Common myeloid progenitor, CD34-positive (primary cell): Measurements from ENCODE around the gene NFIA.

ENCODE experiments used
- CTCF ChIA-PET: fragments of 350-600 bp; sonication (Branson Sonifier 250); formaldehyde crosslinking; loops from one replicate; lab custom pipeline; 2021; ENCODE audit warnings: antibody characterized with exemption; lab: Charles Lee
- POLR2A ChIA-PET: fragments of 350-600 bp; sonication (Branson Sonifier 250); formaldehyde crosslinking; loops from one replicate; lab custom pipeline; 2021; ENCODE audit warnings: antibody characterized with exemption; lab: Charles Lee
- DNase-seq, 3 donors: peaks; one replicate each; pipeline versions ENCODE4 v3.0.0 to v3.0.0-alpha.2; 2013
- H3K27ac ChIP-seq, 2 experiments: 1 replicate in 1 of 2; 2 replicates in 1 of 2; pipeline ENCODE4 v1.7.0; 2013; ENCODE audit warnings: inconsistent platforms in 2 of 2, low read length in 2 of 2, mild to moderate bottlenecking in 2 of 2, low read depth in 1 of 2, moderate library complexity in 1 of 2; ENCODE audit not compliant: severe bottlenecking in 2 of 2, insufficient read depth in 1 of 2, poor library complexity in 1 of 2
- H3K27me3 ChIP-seq, 5 experiments: replicated peaks in 2 of 5; 1 replicate in 3 of 5; 2 replicates in 2 of 5; pipeline versions ENCODE4 v1.6.1 to v1.7.0; 2013; ENCODE audit warnings: low read length in 4 of 5, mild to moderate bottlenecking in 2 of 5, moderate library complexity in 2 of 5, inconsistent platforms in 1 of 5; ENCODE audit not compliant: insufficient read depth in 5 of 5, control insufficient read depth in 4 of 5
- H3K36me3 ChIP-seq, 4 experiments: 1 replicate in 2 of 4; 2 replicates in 2 of 4; pipeline versions ENCODE4 v1.6.1 to v1.7.0; 2013; ENCODE audit warnings: low read length in 3 of 4, control low read depth in 1 of 4, mild to moderate bottlenecking in 1 of 4; ENCODE audit not compliant: control insufficient read depth in 4 of 4, insufficient read depth in 4 of 4
- H3K4me1 ChIP-seq, 4 experiments: 1 replicate in 3 of 4; 2 replicates in 1 of 4; pipeline versions ENCODE4 v1.6.1 to v1.7.1; 2013; ENCODE audit warnings: low read length in 3 of 4, mild to moderate bottlenecking in 3 of 4, control low read depth in 1 of 4, inconsistent platforms in 1 of 4, moderate library complexity in 1 of 4; ENCODE audit not compliant: control insufficient read depth in 4 of 4, insufficient read depth in 4 of 4; ENCODE audit errors: control extremely low read depth in 1 of 4
- H3K4me3 ChIP-seq, 7 experiments: 1 replicate in 4 of 7; 2 replicates in 3 of 7; pipeline versions ENCODE4 v1.5.1 to v1.7.0; 2013; ENCODE audit warnings: mild to moderate bottlenecking in 7 of 7, low read length in 6 of 7, moderate library complexity in 6 of 7, inconsistent platforms in 2 of 7, low read depth in 2 of 7, control low read depth in 1 of 7; ENCODE audit not compliant: insufficient read depth in 4 of 7, control insufficient read depth in 1 of 7; ENCODE audit errors: extremely low read depth in 1 of 7
- H3K9me3 ChIP-seq, 5 experiments: 1 replicate in 4 of 5; 2 replicates in 1 of 5; pipeline versions ENCODE4 v1.6.1 to v1.7.1; 2013; ENCODE audit warnings: low read length in 4 of 5, mild to moderate bottlenecking in 2 of 5, inconsistent platforms in 1 of 5, low read depth in 1 of 5, moderate library complexity in 1 of 5; ENCODE audit not compliant: control insufficient read depth in 4 of 5, insufficient read depth in 2 of 5; ENCODE audit errors: control extremely low read depth in 1 of 5
- WGBS: methylation state at CpG from one replicate; pipeline ENCODE4 v1.1.5; 2013; ENCODE audit not compliant: insufficient coverage; 5-methylcytosine and 5-hydroxymethylcytosine counted together

The NFIA gene

DNA sequence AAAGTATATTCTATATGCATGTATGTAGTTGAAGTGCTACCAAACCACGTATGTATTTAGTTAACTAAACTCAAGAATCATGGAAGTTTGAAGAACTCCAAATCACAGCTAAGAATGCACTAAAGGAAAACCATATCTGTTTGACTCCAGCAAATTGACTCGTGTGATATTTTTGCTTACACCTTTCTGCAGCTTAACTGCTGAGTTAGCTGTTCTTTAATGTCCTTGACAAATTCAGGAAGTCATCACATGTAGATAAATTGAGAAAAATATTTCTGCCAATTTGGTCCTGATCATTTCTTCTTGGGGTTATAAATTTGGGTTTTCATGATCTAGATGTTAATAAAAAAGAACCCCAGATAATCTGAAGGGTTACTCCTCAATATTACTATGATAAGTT is 83.0 kb downstream of the NFIA start:
- WGBS: 80% methylated on average over 1 of the region's 2 CpGs
- H3K4me3 ChIP-seq: no peak overlapping the region
- H3K4me1 ChIP-seq: peaks cover 0 to 4% (median 2%) of the 10 kb centered on the region in 4 experiments
- H3K9me3 ChIP-seq: no peaks in the 10 kb centered on the region
- H3K36me3 ChIP-seq: no peaks in the 10 kb centered on the region
- ChIA-PET CTCF (no interaction called here), POLR2A (no interaction called here)
- H3K27me3 ChIP-seq: no peaks in the 10 kb centered on the region
- no peak for DNase-seq
- no peak overlapping the region for H3K27ac ChIP-seq

DNA sequence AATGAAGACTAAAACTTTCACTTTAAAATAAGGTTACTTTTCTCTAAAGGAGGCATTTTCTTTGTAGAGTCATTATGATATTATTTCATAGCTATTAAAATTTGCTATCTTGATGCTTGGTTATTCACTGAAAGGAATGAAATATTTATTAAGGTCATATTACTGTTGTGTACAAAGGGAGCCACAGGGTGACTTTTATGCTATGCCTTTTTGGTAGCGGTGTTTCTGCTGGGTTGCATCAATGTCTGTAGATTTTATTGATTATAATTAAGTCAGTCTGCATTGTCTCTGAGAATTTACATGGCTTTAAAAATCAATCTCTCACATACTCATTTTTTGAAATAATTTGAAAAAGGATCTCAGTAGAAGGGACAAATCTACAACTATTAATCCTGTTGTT is 84.9 kb downstream of the NFIA start:
- peaks cover 0 to 12% (median 5%) of the 10 kb centered on the region in 4 experiments for H3K4me1 ChIP-seq
- H3K9me3 ChIP-seq: no peaks in the 10 kb centered on the region
- no peak overlapping the region for H3K27ac ChIP-seq
- no CpG with 5 or more reads among the region's 1 CpG for WGBS
- CTCF ChIA-PET: interaction anchor here (0.6 to 1.9 kb wide), 6 partner anchors 10 to 599 kb away, joined by 3 to 8 read pairs (median 3); no protein-coding TSS in a partner anchor
- no peak for DNase-seq
- H3K27me3 ChIP-seq: no peaks in the 10 kb centered on the region
- POLR2A ChIA-PET: interaction anchor here (0.5 kb wide), 1 partner anchor 42 kb away, joined by 3 read pairs; no protein-coding TSS in a partner anchor
- H3K36me3 ChIP-seq: no peaks in the 10 kb centered on the region
- no peak overlapping the region for H3K4me3 ChIP-seq

DNA sequence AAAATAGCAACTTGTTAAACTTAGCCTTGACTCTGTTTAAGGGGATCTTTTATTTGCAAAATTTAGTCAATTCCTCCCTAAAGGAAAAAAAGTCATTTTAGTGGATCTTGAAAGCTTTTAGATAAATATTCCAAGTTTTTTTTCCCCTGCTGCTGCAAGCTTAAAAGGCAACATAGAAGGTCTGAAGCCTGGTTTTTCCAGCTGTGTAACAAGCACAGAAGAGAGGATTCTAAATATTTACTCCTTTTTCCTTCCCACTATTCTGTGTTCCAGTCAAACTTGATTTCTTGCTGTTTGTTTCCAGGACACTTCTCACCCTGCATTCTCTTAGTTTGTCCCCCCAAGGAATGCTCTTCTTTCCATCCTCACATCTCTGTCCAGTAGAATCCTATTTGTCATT is 86.7 kb downstream of the NFIA start:
- no peak overlapping the region for H3K27ac ChIP-seq
- ChIA-PET POLR2A (no interaction called here), CTCF (interaction anchor here (0.7 to 1.9 kb wide), 3 partner anchors 9 to 37 kb away, joined by 3 to 8 read pairs (median 3); no protein-coding TSS in a partner anchor)

DNA sequence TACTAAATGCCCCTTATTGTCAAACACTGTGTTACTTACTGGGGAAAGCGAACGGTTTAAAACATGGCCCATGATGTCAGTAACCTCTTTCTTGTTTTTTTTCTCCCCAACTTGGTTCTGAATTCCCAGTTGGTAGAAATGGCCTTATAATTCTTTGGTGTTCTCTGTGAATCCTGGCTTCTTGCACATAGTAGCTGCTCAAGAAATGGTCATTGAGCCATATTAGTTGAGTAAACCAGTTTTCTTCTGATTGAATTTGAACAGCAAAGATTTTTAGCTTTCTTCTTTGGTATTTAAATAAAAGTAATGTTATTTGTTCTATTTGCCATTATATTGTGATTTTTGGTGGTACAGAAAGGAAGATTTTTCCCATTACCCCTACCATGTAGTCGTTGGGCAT is 87.3 kb downstream of the NFIA start:
- WGBS: 100% methylated on average over 2 of the region's 3 CpGs
- no peak overlapping the region for H3K4me3 ChIP-seq
- H3K27me3 ChIP-seq: no peaks in the 10 kb centered on the region
- ChIA-PET POLR2A (no interaction called here), CTCF (interaction anchor here (0.7 to 1.0 kb wide), 3 partner anchors 12 to 37 kb away, joined by 3 read pairs; no protein-coding TSS in a partner anchor)
- H3K4me1 ChIP-seq: peaks cover 0 to 12% (median 5%) of the 10 kb centered on the region in 4 experiments
- peaks cover 0 to 1% (median 0%) of the 10 kb centered on the region in 5 experiments for H3K9me3 ChIP-seq
- no peak for DNase-seq
- H3K27ac ChIP-seq: no peak overlapping the region
- peaks cover 0 to 5% (median 0%) of the 10 kb centered on the region in 4 experiments for H3K36me3 ChIP-seq

More for the DNA sequence above, 86.7 kb downstream of the NFIA start:
- Histone ChIP-seq H3K4me1 (peaks cover 0 to 12% (median 5%) of the 10 kb centered on the region in 4 experiments), H3K27me3 (no peaks in the 10 kb centered on the region), H3K9me3 (no peaks in the 10 kb centered on the region), H3K36me3 (no peaks in the 10 kb centered on the region), H3K4me3 (no peak overlapping the region)
- no peak for DNase-seq

DNA sequence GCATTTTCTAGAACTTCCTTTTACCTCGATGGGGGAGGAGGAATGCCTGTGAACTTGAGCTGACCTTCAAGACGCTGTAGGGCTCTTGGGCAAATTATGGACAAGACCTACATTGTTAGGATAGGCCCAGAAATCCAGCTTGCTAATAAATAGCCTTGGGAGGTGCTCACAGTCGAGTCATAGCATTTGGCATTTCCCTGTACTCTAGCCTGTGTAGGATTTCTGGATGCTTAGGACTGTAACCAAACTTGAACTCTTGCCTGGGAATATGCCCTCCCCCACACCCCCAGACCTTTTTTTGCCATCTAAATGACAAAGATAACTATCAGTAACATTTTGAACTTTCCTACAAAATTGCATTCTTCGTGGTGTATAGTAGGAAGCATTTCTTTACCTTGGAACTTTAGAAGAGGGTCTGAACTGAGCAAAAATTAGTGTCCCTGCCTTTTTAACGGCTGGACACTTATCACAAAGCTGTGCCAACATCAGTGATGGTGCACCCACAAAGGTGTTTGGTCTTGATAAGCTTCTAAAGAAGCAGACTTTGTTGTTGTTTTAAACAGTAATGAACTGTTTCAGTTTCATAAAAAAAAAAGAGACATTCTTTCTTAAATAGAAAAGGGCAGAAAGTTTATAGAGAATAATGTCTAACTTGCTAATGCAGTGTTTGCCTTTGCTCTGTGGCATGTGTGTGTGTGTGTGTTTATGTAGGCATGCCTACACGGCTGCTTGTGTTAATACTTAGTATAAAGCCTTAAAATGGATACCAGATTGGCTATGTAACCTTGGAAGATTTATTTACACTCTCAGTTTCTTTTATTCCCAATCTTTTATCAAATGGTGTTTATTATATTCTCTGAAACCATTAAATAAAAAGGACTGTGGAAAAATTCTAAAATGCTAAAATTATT is 88.2 kb downstream of the NFIA start:
- no peaks in the 10 kb centered on the region for H3K27me3 ChIP-seq
- H3K36me3 ChIP-seq: peaks cover 0 to 5% (median 0%) of the 10 kb centered on the region in 4 experiments
- no peak overlapping the region for H3K4me3 ChIP-seq
- peak overlapping the region in 1 of 2 experiments; percentile 43 for H3K27ac ChIP-seq
- DNase-seq: peak; percentile 20 to 76 (median 61)
- ChIA-PET CTCF (interaction anchor here (0.7 kb wide), 1 partner anchor 12 kb away, joined by 3 read pairs; no protein-coding TSS in a partner anchor), POLR2A (interaction anchor here (0.6 kb wide), 1 partner anchor 142 kb away, joined by 5 read pairs; no protein-coding TSS in a partner anchor)
- H3K4me1 ChIP-seq: peaks cover 0 to 12% (median 5%) of the 10 kb centered on the region in 4 experiments
- WGBS: 60% methylated on average over 4 of the region's 6 CpGs
- peaks cover 0 to 1% (median 0%) of the 10 kb centered on the region in 5 experiments for H3K9me3 ChIP-seq

DNA sequence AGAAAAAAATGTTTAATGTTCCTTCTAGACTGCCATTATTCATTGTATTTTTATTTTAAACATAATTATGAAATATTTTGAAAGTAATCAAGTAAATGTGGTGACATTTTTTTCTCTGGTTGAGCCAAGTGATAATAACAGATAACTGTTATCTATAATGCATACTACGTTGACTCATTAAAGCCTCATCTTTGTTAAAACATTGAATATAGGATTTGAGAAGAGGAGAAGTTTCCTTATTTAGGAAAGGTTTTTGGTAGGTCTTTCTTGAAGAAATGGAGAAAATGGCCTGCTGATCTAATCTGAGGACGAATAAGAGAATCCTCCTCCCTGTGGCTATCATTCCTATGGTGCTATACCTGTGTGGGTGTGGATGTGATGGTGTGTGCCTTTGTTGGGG is 89.0 kb downstream of the NFIA start:
- H3K36me3 ChIP-seq: peaks cover 0 to 5% (median 0%) of the 10 kb centered on the region in 4 experiments
- CTCF ChIA-PET: no interaction called here

DNA sequence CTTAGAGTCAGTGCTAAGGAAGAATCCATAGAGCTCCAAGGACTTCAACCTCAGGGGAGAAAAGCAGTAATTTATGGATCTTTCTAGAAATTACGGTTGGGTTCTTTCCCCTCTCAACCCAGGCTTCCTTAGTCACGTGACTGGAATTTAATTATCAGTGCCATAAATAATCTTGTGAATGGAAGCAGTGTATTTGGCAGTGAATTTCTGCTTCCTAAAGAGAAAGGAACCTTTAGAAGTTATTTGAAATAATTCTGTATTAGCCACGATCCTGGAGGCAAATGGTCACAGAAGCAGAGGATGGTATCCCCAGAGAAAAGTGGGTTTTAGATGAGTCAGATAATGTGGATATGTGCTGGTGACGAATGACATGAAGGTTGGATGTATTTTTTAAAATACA is 89.6 kb downstream of the NFIA start:
- Histone ChIP-seq H3K9me3 (peaks cover 0 to 1% (median 0%) of the 10 kb centered on the region in 5 experiments), H3K4me3 (no peak overlapping the region), H3K36me3 (peaks cover 0 to 5% (median 0%) of the 10 kb centered on the region in 4 experiments), H3K27me3 (no peaks in the 10 kb centered on the region), H3K4me1 (peaks cover 0 to 16% (median 5%) of the 10 kb centered on the region in 4 experiments), H3K27ac (no peak overlapping the region)
- 73% methylated on average over 3 of the region's 4 CpGs for WGBS
- ChIA-PET CTCF (no interaction called here), POLR2A (no interaction called here)
- no peak for DNase-seq

More for the DNA sequence above, 89.0 kb downstream of the NFIA start:
- Histone ChIP-seq H3K27me3 (no peaks in the 10 kb centered on the region), H3K4me1 (peaks cover 0 to 16% (median 5%) of the 10 kb centered on the region in 4 experiments), H3K4me3 (no peak overlapping the region), H3K9me3 (peaks cover 0 to 1% (median 0%) of the 10 kb centered on the region in 5 experiments), H3K27ac (no peak overlapping the region)
- POLR2A ChIA-PET: no interaction called here
- DNase-seq: no peak
- no CpG with 5 or more reads among the region's 2 CpGs for WGBS
